ENCODE measurements around the gene TRNP1. TPM values are rescaled to one million over a fixed set of nuclear protein-coding genes. Genes with fewer than 3 reads are reported as not detected.

Gene TRNP1
- polyA plus RNA-seq, 1 donor from 2014 or later: 11.0 TPM

GRCh38 chr1:26999440-26999987, 6.0 kb downstream of the TRNP1 start:
- Histone ChIP-seq H3K4me3 (ENCODE audit: low read length) (no peak overlapping the region), H3F3A (ENCODE audit: insufficient read depth, low read length, poor library complexity, severe bottlenecking) (peaks cover 4% of the 10 kb centered on the region), H3K27ac (ENCODE audit: low read length) (no peak overlapping the region), H3K27me3 (ENCODE audit: insufficient read depth, low read depth, low read length) (peaks cover 14% of the 10 kb centered on the region), H3K9ac (ENCODE audit: low read length) (no peak overlapping the region), H3K9me2 (ENCODE audit: insufficient read depth, low read length) (no peaks in the 10 kb centered on the region), H3K36me3 (ENCODE audit: insufficient read depth, low read length) (no peaks in the 10 kb centered on the region), H3K4me2 (ENCODE audit: low read length) (no peak overlapping the region), H3K79me2 (replicated peaks; ENCODE audit: insufficient read depth, low read length) (no peaks in the 10 kb centered on the region), H2AFZ (ENCODE audit: low read depth, low read length) (no peak overlapping the region), H3K9me3 (ENCODE audit: low read length) (no peaks in the 10 kb centered on the region), H4K20me1 (ENCODE audit: insufficient read depth) (no peaks in the 10 kb centered on the region)
- no peak for TF ChIP-seq RAD21 (conservative IDR thresholded peaks at IDR 0.05)

GRCh38 chr1:27000090-27000816, 6.8 kb downstream of the TRNP1 start:
- Histone ChIP-seq H4K20me1 (ENCODE audit: insufficient read depth) (no peaks in the 10 kb centered on the region), H3K4me2 (ENCODE audit: low read length) (no peak overlapping the region), H3K27ac (ENCODE audit: low read length) (no peak overlapping the region), H3K9ac (ENCODE audit: low read length) (no peak overlapping the region), H2AFZ (ENCODE audit: low read depth, low read length) (no peak overlapping the region), H3K36me3 (ENCODE audit: insufficient read depth, low read length) (no peaks in the 10 kb centered on the region), H3K9me3 (ENCODE audit: low read length) (no peaks in the 10 kb centered on the region), H3K9me2 (ENCODE audit: insufficient read depth, low read length) (no peaks in the 10 kb centered on the region), H3K4me3 (ENCODE audit: low read length) (no peak overlapping the region), H3K79me2 (replicated peaks; ENCODE audit: insufficient read depth, low read length) (no peaks in the 10 kb centered on the region), H3K27me3 (ENCODE audit: insufficient read depth, low read depth, low read length) (peaks cover 6% of the 10 kb centered on the region), H3F3A (ENCODE audit: insufficient read depth, low read length, poor library complexity, severe bottlenecking) (peaks cover 4% of the 10 kb centered on the region)
- no peak for TF ChIP-seq MXI1 (conservative IDR thresholded peaks at IDR 0.05; ENCODE audit: poor library complexity, severe bottlenecking)
- no peak for TF ChIP-seq POLR2AphosphoS5 (IDR thresholded peaks at IDR 0.05)
- TF ChIP-seq REST (IDR thresholded peaks at IDR 0.05; ENCODE audit: borderline replicate concordance): no peak
- no peak for TF ChIP-seq EP300 (conservative IDR thresholded peaks at IDR 0.05; ENCODE audit: poor library complexity, severe bottlenecking)
- TF ChIP-seq EZH2 (IDR thresholded peaks at IDR 0.05; ENCODE audit: borderline replicate concordance, insufficient read depth, low read length, poor library complexity, severe bottlenecking): no peak
- no peak for TF ChIP-seq TAF1 (IDR thresholded peaks at IDR 0.05; ENCODE audit: low read depth)
- TF ChIP-seq CTCF (IDR thresholded peaks at IDR 0.05; ENCODE audit: poor library complexity, severe bottlenecking): no peak
- TF ChIP-seq SMC3 (conservative IDR thresholded peaks at IDR 0.05; ENCODE audit: poor library complexity): no peak
- TF ChIP-seq RAD21 (conservative IDR thresholded peaks at IDR 0.05): no peak
